Stimulated activated CD8-positive, alpha-beta memory T cell treated with anti-CD3 and anti-CD28 coated beads, Interleukin-7, amount 100 ng/mL, for 24 hours (primary cell): ENCODE data around the gene PEAK3.

ENCODE experiments used
- DNase-seq: peaks from one replicate; pipeline ENCODE4 v3.0.0-alpha.2; 2020; ENCODE audit warnings: low read depth

Gene PEAK3

DNA sequence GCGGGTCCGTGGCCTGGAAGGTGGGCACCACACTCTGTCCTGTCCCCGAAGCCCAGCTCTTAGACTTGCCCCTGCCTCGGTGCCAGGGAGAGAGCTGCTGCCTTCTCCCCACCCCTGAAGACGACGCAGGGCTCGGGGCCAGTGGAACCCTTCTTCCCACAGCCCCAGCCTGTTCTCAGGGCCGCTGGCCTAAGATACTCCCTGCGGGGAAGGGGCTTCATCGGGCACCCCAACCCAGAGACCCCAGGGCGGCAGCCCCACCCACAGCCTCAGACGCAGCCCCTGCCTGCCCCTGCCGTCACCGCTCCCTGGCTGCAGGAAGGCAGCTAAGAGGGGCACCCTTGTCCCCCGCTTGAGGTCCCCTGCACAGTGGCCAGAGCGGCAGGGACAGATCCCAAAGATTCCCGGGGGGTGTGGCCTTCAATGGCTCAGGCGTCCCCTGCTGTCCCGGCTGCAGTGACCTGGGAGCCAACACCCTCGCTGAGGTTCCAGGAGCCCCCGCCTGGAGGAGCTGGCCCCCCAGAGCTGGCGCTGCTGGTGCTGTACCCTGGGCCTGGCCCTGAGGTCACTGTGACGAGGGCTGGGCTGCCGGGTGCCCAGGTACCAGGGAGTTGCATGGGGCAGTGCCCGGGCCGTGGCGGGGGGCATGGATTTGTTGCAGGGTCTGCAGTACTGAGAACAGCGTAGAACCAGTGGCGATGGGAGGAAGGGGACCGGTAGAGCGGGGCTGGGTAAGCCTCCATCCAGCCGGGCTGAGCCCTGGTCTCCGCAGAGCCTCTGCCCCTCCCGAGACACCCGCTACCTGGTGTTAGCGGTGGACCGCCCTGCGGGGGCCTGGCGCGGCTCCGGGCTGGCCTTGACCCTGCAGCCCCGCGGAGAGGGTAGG lies 31.9 kb downstream of the PEAK3 start:
- no peak for DNase-seq

DNA sequence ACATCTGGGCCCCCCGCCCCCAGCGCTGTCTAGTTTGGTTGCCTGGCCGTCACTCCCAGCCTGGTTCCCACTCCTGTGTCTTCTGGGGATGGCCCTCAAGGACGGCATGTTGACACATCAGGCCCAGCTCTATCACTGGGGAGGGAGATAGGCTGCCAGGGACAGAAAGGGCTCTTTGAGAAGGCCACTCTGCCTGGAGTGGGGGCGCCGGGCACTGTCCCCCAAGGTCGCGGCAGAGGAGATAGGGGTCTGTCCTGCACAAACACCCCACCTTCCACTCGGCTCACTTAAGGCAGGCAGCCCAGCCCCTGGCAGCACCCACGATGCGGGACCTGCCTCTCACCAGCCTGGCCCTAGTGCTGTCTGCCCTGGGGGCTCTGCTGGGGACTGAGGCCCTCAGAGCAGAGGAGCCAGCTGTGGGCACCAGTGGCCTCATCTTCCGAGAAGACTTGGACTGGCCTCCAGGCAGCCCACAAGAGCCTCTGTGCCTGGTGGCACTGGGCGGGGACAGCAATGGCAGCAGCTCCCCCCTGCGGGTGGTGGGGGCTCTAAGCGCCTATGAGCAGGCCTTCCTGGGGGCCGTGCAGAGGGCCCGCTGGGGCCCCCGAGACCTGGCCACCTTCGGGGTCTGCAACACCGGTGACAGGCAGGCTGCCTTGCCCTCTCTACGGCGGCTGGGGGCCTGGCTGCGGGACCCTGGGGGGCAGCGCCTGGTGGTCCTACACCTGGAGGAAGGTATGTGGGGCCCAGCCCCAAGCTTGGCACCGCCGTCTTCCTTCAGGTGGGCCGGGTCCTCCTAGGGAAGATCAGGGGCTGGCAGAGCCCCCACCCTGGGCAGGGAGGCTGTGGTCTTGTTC lies 32.7 kb downstream of the PEAK3 start, which contains the start of gene AMH:
Gene AMH (plus strand): TSS at position 314 of the 857 bp plus-strand sequence. CDS start 10 bp downstream, at position 324.
- no peak for DNase-seq

DNA sequence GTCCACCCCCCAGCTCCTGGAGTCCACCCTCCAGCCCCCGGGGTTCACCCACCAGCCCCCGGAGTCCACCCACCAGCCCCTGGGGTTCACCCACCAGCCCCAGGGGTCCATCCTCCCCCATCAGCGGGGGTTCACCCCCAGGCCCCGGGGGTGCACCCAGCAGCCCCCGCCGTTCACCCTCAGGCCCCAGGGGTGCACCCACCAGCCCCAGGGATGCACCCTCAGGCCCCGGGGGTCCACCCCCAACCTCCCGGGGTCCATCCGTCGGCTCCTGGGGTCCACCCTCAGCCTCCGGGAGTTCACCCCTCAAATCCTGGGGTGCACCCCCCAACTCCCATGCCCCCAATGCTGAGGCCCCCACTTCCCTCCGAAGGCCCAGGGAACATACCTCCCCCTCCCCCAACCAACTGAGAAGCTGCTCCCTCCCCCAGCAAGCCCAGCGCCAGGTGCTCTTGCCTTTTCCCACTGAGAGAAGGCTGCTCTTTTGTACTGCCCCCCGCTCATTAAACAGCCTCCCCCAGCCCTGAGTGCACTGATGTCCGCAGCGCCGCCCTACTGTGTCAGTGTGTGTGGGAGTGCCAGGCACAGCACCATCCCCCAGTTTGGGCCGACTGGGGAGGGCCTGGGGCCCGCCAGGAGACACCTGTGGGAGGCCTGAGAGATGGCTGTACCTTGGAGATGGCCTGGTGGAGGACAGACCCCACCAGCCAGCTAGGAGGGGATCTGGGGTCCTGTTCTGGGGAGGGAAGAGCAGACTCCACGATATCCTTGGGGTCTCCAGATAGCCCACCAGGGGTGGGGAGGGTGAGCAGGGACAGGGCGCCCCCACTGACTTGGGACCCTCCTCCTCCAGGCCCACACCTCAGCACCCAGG lies 33.6 kb downstream of the PEAK3 start:
- DNase-seq, result no peak

DNA sequence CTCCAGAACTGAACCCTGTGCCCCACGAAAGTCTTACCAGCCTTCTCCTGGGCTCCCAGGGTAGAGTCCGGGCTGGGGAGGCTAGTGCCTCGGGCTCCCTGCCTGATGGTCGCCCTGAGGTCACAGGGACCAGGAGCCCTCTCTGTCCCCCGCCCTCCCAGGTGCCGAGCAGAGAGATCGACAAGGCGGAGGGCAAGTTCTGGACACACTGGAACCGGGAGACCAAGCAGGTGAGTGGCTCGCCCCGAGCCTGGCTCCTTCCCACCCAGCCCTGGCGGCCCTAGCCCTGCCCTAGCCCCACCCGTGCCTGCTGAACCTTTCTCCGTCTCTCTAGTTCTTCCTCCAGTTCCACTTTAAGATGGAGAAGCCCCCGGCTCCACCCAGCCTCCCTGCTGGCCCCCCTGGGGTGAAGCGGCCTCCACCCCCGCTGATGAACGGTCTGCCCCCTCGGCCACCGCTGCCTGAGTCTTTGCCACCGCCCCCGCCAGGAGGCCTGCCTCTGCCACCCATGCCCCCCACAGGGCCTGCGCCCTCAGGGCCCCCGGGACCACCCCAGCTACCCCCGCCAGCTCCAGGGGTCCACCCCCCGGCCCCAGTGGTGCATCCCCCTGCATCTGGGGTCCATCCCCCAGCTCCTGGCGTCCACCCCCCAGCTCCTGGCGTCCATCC lies 34.4 kb downstream of the PEAK3 start:
- no peak for DNase-seq

DNA sequence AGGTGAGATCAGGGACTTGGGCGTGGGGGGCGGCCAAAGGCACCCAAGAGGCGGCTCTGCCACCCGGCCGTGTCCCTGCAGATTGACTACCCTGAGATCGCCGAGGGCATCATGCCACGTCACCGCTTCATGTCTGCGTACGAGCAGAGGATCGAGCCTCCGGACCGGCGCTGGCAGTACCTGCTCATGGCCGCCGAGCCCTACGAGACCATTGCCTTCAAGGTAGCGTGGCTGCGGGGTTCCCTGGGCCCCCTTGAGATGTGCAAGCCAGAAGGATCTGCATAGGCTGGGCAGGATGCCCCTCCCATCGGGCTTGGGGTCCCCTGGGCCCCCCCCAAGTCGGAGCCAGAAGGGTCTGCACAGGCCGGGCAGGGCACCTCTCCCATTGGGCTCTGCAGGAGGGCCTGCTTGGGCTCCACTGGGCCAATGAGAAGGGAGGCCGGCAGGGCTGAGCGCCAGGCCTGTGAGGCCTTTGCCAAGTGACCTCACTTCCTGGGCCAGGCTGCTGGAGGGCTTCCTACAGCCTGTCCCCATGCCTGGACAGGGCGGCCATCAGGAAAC lies 35.1 kb downstream of the PEAK3 start:
- DNase-seq, result no peak

DNA sequence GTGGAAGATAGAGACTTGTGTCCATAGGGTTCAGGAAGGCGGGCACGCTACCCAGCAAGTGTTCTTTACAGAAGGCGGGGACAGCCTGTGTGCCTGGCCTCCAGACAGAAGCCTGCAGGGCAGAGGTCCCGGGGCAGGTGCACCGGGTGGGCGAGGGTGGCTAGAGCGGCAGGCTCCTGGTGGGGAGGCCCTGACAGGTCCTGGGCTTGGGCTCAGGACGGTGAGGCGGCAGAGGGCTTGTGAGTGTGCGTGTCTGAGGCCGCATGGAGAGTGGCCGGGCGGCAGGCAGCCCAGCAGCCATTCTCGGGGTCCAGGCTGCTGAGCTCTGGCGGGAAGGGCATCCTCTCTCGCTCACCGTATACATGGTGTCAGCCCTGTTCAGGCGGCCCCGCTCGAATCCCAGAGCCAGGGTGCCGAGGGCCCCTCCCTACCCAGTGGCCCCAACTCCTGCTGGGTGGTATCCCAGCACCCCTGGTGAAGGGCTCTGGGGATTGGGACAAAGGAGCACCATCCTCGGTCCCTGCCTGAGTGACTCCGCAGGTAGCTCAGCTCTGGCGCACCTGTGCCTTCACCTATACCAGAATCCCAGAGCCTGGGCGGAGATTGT lies 35.9 kb downstream of the PEAK3 start:
- DNase-seq, result no peak

DNA sequence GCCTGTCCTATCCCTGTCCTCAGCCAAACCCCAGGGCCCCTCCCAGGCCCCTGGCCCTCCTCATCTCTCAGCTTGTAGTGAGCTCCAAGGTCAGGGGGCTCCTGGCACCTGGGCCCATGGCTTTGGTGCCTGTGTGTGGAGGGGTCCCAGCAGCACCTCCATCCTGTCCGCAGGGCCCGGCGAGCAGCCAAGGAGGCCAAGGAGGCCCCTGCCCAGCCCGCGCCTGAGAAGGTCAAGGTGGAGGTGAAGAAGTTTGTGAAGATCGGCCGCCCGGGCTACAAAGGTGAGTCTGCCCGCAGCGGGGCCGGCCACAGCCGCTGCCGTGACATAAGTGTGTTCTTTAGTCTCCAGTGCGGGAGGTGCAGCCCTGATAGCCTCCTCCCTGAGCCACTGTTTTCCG lies 36.7 kb downstream of the PEAK3 start:
- DNase-seq, result no peak

DNA sequence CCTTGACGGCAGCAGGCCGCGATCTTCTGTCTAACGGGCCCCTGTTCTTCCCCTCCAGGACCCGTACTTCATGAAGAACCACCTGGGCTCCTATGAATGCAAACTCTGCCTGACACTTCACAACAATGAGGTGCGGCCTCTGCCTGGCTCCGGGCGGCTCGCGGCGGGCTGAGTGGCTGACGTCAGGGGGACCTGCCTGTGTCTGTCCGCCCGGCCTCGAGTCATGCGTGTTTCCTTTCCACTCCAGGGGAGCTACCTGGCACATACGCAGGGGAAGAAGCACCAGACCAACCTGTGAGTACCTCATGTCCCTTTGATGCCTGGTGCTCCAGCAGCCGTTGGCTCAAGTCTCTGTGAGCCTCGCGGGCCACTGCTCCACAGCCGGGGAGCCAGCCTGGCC lies 37.5 kb downstream of the PEAK3 start:
- DNase-seq, result no peak

DNA sequence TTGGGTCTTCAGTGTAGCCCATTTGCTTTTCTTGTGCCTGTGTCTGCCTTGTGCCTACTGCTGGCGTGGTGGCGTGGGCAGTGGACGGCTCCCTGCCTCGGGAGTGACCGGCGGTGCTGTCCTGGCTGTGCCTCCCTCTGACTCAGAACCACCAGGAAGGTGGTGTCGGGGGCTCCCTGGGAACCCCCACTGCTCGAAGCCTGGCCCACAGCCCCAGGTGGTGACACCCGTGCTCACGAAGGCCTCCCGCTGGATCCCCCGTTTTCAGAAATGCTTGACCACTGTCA lies 37.9 kb downstream of the PEAK3 start:
- no peak for DNase-seq

DNA sequence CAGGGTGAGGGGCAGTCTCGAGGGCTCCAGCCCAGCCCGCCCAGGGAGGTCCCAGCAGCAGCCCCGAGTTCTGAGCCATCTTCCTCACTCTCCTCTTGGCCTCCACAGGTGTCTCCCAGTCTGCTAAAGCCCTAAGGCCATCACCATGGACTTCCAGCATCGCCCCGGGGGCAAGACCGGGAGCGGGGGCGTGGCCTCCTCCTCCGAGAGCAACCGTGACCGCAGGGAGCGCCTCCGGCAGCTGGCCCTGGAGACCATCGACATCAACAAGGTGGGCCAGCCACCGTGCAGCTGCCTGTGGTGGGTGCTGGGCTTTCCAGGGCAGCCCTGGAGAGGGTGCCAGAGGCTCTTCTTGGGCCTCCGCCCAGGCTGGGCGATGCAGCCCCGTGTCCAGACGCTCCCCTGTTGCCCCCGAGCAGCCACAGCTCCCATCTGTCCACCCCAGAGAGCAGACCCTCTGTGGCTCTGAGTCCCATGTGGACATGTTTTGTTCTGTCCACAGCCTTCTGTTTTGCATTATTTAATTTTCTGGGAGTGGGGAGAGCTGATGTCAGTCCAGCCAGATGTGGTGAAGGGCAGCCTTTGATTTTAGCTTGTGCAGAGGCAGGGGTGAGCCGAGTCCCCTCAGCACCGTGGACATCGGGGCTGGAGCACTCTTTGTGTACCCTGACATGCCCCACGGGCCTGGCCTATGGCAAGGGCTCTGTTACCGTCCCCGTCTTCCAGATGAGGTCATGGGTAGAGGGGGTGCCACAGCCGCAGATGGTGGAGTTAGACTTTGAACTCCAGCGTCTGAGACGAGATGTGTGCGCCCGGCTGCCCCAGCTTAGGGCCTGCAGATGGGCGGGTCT lies 38.5 kb downstream of the PEAK3 start:
- DNase-seq, result no peak

DNA sequence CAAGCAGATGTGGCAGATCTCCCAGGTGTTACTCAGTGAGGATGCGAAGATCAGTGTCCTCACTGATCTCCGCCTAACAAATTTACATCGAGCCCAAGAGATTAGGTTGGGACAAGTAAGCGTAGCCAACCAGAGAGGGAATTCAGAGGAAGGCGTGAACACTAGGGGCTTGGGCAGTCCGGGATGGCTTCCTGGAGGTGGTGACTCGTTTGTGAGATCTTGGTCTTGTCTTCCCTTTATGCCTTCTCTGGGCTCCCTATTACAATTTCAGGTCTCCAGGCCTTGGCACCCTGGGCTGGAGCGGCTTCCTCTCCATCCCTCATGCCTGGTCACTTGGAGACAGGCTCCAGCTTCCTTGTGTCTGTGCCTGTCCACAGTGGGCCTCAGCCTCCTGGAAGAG lies 39.2 kb downstream of the PEAK3 start:
- no peak for DNase-seq

DNA sequence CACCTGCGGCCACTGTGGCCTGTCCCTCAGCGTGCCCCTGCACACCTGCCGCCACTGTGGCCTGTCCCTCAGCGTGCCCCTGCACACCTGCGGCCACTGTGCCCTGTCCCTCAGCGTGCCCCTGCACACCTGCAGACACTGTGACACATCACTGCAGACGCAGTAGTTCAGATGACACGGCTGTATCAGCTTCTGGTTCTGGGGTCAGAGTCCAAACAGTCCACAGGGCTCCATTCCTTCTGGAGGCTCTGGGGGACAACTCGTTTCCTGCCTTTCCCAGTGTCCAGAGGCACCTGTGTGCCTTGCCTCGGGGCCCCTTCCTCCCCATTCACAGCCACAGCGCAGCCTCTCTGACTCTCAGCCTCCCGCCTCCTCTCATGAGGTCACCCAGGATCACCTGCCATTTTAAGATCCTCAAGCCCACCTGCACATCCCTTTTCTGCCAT lies 39.9 kb downstream of the PEAK3 start:
- no peak for DNase-seq

DNA sequence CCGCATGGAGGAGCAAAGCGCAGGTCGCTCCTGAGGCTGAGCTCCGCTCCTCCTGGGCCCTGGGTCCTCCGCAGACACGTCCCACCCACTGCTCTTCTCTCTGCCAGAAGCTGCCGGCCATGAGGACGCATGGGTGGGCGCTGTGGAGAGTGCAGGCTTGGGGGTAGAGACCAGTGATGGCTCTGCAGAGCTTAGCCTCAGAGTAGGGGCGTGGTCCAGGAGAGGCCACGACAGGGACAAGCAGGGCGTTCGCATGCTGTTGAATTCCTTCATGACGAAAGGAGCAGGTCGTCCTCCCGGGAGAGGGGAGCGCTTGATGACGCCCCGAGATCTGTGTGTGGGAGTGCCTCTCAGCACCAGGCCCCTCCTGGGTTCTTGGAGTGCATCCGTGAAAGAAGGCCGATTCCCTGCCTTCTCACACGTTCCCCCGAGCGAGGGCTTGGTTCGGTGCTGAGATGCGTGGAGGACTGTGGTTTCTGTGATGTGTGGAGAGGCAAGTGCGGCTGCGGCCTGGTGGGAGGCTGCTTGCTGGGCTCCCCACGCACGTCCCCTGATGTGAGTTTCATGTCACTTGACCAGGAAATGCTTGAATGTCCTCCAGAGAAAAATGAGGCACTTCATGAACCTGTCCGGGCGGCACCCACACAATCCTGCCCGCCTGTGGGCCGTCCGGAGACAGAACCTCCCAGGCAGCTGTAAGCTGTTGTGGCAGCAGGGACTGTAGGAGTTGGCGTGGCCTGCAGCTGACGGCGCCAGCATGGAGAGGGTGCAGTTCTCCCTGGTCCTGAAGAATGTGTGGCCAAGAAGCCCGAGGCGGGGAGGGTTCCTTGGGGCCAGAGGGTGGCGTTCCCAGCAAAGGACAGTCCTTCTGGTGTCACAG lies 40.9 kb downstream of the PEAK3 start:
- DNase-seq, result no peak

DNA sequence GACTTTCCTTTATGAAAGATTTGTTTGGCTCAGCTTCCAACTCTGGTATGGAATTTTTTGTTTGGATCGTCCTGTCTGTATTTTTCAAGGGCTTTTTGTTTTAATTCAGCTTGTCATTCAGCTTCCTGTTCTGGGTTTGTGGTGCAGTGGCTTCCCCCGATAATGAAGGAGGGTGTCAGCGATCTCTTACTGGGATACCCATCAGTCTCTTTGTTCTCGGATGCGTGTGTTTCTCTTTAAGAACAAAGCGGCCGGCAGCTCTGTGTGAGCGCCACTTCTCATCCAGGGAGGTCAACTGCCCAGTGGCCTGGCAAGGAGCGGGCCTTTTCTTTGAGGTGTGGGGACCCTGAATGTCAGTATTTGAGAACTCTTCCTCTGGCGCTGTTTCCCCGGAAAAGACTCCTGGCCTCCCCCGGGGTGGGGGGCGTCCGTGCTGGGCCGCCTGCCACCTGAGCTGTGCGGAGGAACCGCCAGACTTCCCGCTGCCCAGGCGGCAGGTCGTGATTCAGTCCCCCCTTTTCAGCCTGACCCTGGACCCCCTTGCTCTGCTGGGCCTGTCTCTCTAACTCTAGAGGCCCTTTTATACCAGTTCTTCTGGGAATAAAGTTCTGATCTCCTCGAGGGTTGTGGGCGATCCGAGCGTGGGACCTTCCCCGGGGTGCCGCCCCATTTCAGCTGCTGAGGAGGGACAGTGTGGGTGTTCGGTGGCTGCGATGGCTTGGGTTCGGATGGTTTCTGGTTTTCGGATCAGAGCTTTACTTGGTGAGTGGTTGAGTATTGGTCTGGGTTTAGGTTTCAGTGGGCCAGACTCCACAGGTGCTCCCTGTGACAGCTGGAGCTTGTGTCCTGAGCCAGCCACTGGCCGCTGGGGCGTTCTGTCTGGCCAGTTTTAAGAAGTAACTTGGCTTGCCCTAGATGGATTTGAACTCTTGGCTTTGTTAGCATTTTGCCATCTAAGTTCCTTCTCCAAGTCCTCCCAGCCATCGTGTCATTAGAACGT lies 41.9 kb downstream of the PEAK3 start:
- DNase-seq, result no peak

DNA sequence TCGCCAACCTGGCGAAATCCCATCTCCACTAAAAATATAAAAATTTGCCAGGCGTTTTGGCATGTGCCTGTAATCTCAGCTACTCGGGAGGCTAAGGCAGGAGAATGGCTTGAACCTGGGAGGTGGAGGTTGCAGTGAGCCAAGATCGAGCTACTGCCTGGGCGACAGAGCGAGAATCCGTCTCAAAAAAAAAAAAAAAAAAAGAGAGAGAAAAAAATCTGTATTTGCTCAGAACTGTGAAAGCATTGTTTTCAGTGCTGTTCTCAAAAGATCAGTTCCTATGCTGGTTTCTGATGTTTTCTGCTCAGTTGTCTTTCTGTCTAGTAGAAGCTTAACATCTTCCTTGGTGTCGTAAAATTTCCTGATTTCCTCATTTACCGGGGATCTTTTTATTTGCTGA lies 42.8 kb downstream of the PEAK3 start:
- DNase-seq, result no peak

DNA sequence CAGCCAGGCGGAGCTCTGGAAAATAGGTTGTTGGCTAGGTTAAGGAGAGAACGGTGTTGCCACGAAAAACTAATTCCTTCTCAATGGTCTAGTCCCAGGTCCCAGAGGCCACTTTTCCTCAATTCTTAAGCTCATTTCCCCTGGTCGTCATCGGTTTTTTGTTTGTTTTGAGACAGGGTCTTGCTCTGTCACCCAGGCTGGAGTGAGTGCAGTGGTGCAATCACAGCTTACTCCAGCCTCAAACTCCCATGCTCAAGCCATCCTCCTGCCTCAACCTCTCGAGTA lies 44.2 kb downstream of the PEAK3 start:
- no peak for DNase-seq

DNA sequence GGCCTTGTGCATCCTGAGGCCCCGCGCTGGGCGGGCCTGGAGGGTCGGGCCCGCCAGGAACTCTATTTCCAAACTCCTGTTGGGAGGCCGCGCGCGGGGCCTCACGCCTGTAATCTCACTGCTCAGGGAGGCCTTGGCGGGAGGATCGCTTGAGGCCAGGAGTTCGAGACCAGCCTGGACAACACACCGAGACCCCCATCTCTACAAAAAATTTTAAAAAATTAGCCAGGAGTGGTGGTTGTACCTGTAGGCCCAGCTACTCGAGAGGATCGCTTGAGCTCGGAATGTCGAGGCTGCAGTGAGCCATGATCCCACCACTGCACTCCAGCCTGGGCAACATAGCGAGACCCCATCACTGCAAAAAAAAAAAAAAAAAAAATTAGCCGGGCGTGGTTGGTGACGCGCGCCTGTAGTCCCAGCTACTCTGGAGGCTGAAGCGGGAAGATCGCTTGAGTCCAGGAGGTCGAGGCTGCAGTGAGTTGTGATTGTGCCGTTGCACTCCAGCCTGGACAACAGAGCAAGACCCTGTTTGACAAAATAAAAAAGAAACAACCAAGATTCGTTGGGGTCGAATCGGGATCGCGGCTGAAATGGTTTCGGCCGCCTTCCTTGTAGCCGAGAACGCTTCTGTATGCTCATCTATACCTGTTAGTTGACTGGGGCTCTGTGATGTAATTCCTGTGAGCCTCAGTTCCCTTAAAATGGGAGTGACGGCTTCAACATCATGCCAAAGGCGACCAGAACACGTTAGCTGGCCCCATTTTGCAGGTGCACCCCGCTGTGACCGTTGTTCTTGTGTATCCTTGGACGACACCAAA lies 44.7 kb downstream of the PEAK3 start:
- no peak for DNase-seq
